ENCODE results near the gene ACOT7. TPM values are rescaled to one million over a fixed set of nuclear protein-coding genes. Genes with fewer than 3 reads are reported as not detected.
A peak's percentile ranks its signal among the peaks of the same experiment; 100 is the strongest.

ACOT7 gene
- polyA plus RNA-seq, 1 donor, result 17.7 TPM

DNA sequence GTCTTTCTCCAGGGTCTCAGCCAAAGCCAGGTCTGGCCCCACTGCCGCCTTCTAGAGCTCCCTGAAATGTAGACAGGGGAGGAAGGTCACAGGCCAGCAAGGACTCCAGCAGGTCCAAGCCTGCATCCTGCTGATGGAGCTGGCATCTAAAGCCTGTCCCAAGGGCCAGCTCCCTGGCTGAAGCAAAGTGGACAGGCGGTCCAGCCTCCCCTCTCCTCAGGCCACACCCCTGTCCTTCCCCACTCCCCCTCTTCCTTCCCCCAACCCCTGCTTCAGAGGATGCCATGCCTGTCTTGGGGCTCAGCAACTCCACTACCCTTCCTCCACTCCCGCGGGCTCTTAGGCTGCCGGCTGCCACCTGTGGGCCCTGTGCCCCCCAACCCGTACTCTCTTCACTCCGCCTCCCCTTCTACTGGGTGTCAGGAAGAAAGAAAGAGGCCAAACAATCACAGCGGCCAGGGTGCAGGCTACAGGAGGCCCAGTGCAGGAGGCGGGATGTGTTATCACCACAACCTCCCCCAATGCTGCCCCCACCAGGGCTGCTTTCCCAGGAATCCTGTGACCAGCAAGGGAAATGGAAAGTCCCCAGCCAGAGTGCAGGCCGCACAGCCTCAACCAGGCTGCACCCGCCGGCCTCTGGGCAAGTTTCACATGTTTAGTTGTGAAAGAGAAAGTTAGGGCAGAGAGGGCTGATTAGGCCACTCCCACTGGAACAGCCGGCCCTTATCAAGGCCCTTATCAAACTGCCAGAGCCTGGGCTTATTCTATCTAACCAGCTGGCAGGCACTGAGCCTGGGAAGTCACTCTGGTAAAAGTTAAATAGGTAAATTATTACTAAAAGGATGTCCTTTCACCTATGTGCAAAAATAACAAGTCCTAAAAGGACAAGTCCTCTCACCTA is 34.1 kb downstream of the ACOT7 start:
- DNase-seq, result no peak

DNA sequence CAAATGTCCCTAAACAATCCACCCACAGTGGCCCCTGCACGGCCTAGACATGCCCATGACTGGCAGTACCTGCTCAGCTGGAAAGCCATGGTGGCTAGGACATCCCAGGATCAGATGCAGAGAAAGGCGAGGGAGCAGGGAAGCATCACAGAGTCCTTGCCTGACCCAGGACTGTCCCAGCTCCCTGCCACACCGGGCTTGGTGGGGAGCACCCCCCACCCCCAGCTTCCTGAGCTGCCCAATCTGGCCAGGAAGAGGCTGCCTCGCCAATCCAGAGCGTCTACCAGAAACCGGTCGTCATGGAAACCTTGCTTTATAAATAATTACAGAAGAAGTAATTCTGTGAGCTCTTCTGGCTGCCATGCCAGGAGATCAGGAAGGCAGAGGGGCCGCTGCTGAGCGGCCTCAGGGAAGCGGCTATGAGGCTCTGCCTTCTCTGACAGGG is 34.8 kb downstream of the ACOT7 start:
- no peak for DNase-seq

- no peak for DNase-seq
Observed at GRCh38 chr1:6358144-6358624, 35.4 kb downstream of the ACOT7 start.

DNA sequence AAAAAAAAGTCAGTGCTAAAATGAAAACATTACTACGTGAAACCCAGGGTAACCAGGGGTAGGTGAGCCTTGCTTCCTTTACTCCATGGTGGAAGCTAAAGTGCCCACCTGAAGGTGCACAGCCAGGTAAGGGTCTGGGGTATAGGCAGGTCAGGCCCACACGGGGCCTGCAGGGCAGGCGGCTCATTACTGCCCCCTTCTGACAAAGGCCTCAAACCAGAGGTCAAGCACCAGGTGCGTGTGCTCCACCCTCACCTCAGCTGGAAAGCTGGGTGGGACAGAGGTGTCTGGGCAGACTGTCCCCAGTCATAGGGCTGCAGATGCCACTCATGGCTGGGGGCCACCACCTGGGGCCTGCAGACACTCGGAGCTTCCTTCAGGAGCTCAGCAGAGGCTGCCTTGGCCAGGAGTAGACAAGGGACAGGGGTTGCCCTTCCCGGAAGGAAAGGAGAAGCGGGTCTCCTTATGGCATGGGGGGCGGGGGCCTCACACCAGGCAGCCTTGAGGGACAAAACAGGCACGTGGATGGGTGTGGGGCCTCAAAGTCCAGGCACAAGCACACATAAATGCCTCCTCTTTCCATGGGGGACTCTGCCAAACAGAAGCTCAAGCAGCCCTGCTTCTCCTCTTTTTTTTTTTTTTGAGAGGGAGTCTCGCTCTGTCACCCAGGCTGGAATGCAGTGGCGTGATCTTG is 36.2 kb downstream of the ACOT7 start:
- no peak for DNase-seq

DNA sequence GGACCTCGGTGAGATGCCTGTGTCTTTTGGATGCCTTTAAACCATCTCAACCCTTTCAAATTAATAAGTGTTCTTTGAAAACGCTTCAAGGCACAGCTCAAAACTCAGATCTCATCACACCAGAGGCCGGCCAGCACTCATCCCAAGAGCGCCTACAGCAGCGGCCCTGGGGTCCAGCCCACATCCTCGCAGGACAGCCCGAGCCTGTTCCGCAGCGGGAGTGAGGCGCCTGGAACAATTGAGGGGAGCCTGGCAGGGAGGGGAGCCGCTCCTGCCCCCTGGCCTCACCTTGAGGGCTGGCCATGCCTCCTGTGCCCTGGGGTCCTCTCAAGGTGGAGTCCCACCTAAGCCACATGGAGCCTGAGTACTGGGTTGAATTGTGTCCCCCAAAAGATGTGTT is 37.9 kb downstream of the ACOT7 start:
- no peak for DNase-seq

GRCh38 chr1:6354659-6355317 is 38.8 kb downstream of the ACOT7 start:
- no peak for DNase-seq

DNA sequence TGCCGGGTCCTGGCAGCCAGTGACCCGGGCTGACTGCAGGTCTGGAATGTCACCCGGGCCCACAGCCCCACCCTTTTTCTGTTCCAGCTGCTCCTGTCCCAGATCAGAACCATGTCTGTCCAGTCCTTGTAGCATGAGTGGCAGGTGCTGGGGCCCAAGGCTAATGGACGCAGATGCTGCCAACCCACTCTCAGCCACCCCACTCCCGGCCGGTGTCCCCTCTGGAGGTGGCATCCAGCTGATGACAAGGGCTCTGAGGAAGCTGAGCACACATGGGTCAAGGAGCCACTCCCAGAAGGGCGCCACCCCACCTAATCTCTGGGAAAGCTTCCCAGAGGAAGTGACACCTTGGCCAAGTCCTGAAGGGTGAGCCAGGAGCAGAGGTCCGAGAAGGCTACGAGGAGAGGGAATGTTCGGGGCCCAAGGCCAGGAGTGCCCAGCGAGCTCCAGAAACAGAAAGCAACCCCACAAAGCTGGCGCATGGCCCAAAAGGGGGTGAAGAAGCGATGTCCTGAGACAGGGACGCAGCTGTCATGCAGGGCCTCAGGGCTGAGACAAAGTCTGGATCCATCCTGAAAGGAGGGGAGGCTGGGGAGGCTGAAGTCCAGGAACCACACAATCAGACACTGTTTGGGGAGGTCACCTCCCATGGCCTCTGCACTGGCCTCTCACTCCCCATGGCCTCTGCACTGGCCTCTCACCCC is 39.5 kb downstream of the ACOT7 start:
- DNase-seq, result no peak

DNA sequence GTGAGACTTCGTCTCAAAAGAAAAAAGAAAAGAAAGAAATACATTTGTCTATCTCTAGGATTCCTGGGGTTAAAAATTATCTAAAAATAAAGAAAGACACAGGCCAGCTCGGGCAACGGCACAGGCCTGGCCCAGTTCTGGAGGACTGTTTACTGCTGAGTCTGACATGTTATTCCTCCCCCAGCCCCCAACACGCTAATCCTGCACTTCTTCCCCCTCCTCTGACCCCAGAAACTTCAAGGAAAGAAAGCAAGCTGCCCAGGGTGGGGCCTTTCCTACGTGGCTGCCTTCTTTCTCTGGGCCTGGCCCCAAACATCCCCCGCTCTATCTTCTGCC is 40.0 kb downstream of the ACOT7 start:
- DNase-seq, result no peak

- DNase-seq, result no peak
Observed at GRCh38 chr1:6352138-6352563, 41.4 kb downstream of the ACOT7 start.

GRCh38 chr1:6351480-6352137 is 42.0 kb downstream of the ACOT7 start:
- DNase-seq, result no peak

DNA sequence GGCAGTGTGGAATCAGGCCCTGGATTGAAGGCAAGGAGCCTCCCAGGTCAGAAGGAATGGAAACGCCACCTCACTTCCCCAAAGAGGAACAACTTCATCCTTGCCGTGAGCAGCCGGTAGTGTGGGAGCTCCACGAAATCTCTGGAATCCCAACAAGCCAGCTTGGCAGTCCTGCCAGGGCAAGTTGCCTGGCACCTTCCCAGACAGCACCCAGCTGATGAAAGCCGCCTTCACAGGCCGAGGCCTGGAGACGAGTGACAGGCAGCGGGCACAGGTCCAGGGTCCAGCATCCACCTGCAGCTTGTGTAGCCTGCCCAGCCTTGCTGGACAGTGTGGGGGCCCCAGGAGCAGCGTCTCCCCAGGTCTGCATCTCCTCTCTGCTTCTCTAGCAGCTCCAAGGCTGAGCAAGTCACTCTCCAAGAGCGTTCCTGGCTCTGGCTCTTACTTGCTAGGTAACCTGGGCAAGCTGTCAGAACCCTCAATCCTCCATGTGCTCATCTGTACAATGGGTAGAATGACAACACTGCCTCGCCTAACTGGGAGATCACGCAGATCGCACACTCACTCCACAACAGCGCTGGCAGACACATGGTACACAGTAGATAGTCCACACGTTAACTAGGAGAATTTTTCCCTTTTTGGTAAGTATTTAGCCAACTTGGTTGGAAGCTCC is 43.0 kb downstream of the ACOT7 start:
- no peak for DNase-seq

DNA sequence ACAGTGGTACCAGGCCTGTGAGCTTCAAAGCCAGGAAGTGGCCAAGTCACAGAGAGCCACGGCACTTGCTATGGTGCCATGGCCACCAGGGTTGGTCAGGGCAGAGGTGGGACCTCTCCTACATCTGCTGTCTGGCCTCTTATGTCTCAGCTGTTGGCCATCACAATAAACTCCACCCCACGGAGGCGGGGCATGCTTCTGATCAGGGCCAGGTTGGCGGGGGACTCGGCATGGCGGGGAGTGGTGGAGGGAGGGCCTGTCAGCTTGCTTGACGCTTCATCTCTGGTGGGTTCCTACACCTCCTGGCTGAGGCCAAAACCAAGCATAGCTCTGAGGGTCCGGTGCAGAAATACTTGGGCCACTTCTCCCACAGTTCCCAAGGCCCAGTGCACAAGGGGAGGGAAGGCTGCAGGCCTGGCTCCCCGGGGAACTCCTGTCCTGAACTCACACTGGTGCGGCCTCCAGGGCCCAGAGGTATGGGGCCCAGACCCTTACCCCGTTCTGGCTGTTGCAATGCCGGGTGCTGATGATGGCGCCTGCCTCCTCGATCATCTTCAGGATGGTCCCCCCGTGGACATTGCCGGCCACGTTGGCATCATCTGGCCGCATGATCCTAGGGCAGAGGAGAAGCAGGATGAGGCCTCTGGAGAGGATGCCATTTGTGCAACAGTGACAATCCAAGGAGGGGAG is 44.2 kb downstream of the ACOT7 start:
- no peak for DNase-seq

DNA sequence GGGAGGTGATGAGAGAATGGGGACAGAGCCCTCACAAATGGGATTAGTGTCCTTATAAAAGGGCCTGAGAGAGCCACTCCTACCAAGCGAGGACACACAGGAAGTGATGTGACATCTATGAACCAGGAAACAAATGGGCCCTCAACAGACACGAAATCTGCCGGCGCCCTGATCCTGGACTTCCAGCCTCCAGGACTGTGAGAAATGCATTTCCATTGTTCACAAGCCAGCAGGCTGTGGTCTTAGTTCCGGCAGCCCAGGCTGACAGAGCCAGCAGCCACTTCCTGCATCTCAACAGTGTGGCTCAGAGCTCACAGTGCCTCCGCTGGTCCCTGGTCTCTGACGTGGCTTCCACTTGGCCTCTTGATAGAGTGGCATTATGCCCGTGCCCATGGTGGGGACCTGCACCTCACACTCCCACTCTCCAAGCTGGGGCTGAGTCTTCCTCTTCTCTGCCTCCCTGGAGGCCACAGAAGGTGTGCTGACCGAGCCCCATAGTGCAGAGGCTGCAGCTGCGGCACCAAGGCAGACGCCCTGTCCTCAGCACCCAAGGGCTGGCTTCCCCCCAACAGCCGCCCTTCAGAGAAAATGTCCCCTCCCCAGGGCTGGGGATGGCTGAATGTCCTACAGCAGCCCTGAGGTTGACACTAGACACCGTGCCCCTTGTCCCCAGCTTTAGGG is 44.9 kb downstream of the ACOT7 start:
- DNase-seq, result no peak

DNA sequence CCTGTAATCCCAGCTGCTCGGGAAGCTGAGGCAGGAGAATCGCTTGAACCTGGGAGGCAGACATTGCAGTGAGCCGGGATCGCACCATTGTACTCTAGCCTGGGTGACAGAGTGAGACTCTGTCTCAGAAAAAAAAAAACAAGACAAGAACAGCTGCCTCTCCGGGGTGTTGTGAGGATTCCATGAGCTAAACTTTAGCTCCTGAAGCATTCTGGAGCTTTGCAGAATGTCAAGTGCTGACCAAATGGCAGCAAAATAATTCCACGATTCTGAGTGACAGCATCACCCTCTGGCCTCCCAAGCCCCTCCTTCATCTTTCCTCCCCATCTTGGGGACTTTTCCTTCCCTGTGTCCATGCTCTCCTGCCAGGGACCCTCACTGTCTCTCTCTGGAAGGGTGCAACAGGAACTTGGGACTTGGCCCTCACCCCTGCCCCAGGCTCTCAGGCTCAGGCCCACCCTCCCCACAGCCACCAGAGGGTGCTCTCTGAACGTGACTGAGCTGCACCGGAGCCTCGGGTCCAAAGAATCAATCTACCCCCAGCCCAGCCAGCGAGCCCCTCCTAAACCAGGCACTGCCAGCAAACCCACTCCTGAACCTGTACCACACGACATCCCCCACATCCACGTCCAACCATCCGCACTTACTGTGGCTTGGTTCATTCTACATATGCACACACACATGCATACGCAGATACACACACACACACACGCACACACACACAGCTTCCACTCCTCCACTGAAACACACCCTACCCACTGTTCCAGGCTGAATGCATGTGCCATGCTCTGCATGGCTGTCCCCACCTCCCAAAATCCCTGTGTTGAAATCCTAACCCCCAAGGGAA is 45.7 kb downstream of the ACOT7 start:
- no peak for DNase-seq

DNA sequence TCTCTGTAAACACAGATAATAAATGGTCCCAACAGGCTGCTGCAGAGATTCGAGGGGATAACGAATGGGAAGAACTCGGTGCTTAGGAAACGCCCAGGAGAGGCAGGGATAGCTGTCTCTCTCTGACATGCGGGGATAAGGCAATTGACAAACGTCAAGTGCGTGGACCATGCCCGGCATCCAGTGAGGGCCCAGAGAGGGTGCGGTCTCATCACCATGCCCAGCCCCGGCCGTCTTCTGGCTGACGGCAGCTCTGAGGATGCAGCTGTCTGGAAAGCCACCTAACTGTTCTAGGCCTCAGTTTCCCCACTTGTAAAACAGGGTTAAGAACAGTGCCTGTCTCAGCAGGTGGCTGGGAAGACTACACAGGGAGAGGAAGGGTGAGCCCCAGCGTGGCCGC is 48.1 kb downstream of the ACOT7 start:
- DNase-seq, result no peak

- DNase-seq, result no peak
Observed at GRCh38 chr1:6345009-6345408, 48.6 kb downstream of the ACOT7 start.

- DNase-seq, result peak; percentile 62
Observed at GRCh38 chr1:6343506-6344405, 49.8 kb downstream of the ACOT7 start.

- no peak for DNase-seq
Observed at GRCh38 chr1:6342056-6342455, 51.5 kb downstream of the ACOT7 start.

Measured in hindlimb muscle (tissue), 1 donor.